CD4-positive, alpha-beta T cell treated with Interleukin-6 at 100 ng/mL for 8 hours (primary cell): ENCODE data around the gene RELA.
"Not testable (repeated sequence)": the region's sequence is repeated elsewhere in the genome, so short reads cannot be mapped to it uniquely, and the experiment has no call there.

Experiments used
- DNase-seq: peaks from one replicate; pipeline ENCODE4 v3.0.0-alpha.2; 2020; ENCODE audit warnings: mixed read lengths, low spot score

Gene RELA

GRCh38 chr11:65646958-65647701 lies 15.6 kb downstream of the RELA start:
- no peak for DNase-seq

- DNase-seq, result no peak
These were observed 16.3 kb downstream of the RELA start for GRCh38 chr11:65646288-65646957.

- no peak for DNase-seq
These were observed 17.0 kb downstream of the RELA start for GRCh38 chr11:65645710-65646109.

GRCh38 chr11:65644837-65645236 lies 17.9 kb downstream of the RELA start:
- DNase-seq, result no peak

GRCh38 chr11:65643971-65644370 lies 18.7 kb downstream of the RELA start:
- DNase-seq, result no peak

GRCh38 chr11:65642014-65642671 lies 20.6 kb downstream of the RELA start:
- no peak for DNase-seq

- no peak for DNase-seq
These were observed 21.3 kb downstream of the RELA start for GRCh38 chr11:65641297-65642013.

GRCh38 chr11:65640483-65641296 lies 22.0 kb downstream of the RELA start:
- peak; percentile 48 for DNase-seq

- peak; percentile 75 for DNase-seq
These were observed 22.9 kb downstream of the RELA start for GRCh38 chr11:65639623-65640482.

GRCh38 chr11:65639228-65639597 lies 23.5 kb downstream of the RELA start:
- DNase-seq, result not testable (repeated sequence)

- peak; percentile 62 for DNase-seq
These were observed 24.8 kb downstream of the RELA start, which contains the start of gene SIPA1 for GRCh38 chr11:65637794-65638419. TSS of gene SIPA1 (plus strand) at chr11:65638101. CDS start at chr11:65640922, 2,821 bp downstream.

GRCh38 chr11:65637032-65637557 lies 25.6 kb downstream of the RELA start:
- no peak for DNase-seq

- DNase-seq, result no peak
These were observed 26.3 kb downstream of the RELA start for GRCh38 chr11:65636108-65637031.

GRCh38 chr11:65634905-65635731 lies 27.6 kb downstream of the RELA start:
- DNase-seq, result no peak

GRCh38 chr11:65634440-65634839 lies 28.3 kb downstream of the RELA start:
- DNase-seq, result no peak

GRCh38 chr11:65634109-65634436 lies 28.6 kb downstream of the RELA start:
- DNase-seq, result no peak

- DNase-seq, result no peak
These were observed 29.2 kb downstream of the RELA start for GRCh38 chr11:65633390-65634108.
